ENCODE measurements around the gene LRRIQ4.

LRRIQ4 gene

DNA sequence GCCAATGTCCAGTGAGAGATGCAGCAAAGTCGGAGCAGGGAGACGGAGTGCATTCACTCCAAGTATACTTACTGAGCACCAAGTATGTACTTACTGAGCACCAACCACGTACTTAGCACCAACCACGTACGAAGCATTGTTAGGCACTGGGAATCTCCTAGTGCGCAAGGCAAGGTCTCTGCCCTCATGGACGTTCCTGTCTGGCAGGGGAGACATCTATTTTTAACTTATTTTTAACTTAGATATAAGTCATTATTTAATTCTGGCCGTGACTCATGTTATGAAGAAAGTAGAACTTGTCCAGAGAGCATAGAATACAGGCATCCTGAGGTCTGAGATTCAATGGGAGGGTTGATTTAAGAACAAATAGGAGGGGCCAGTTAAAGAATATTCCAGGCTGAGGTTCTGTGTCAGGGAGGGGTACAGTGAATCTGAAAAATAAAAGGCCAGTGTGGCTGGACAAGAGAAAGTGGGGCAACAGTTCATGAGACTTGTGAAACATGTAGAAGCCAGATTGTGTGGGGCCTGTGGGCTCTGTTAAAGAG is 66.4 kb downstream of the LRRIQ4 start:
- H2AFZ ChIP-seq (ENCODE audit: low read length): no peak overlapping the region
- no peaks in the 10 kb centered on the region for H3F3A ChIP-seq (ENCODE audit: insufficient read depth, low read length)
- H3K4me3 ChIP-seq (ENCODE audit: low read depth, low read length, poor library complexity, severe bottlenecking): no peak overlapping the region
- TF ChIP-seq, protein P1, sequence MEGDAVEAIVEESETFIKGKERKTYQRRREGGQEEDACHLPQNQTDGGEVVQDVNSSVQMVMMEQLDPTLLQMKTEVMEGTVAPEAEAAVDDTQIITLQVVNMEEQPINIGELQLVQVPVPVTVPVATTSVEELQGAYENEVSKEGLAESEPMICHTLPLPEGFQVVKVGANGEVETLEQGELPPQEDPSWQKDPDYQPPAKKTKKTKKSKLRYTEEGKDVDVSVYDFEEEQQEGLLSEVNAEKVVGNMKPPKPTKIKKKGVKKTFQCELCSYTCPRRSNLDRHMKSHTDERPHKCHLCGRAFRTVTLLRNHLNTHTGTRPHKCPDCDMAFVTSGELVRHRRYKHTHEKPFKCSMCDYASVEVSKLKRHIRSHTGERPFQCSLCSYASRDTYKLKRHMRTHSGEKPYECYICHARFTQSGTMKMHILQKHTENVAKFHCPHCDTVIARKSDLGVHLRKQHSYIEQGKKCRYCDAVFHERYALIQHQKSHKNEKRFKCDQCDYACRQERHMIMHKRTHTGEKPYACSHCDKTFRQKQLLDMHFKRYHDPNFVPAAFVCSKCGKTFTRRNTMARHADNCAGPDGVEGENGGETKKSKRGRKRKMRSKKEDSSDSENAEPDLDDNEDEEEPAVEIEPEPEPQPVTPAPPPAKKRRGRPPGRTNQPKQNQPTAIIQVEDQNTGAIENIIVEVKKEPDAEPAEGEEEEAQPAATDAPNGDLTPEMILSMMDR (IDR thresholded peaks at IDR 0.05; ENCODE audit: low read length): no peak
- TF ChIP-seq EZH2 (IDR thresholded peaks at IDR 0.05; ENCODE audit: borderline replicate concordance, low read length): no peak
- no peaks in the 10 kb centered on the region for H3K9me2 ChIP-seq (ENCODE audit: low read depth, low read length)
- H3K79me2 ChIP-seq (ENCODE audit: insufficient read depth, low read length): no peaks in the 10 kb centered on the region
- peaks cover 9% of the 10 kb centered on the region for H3K9me3 ChIP-seq (ENCODE audit: low read length)
- peaks cover 3% of the 10 kb centered on the region; the same call in 1 of the 2 replicates for H3K36me3 ChIP-seq (ENCODE audit: insufficient read depth, low read length)
- H3K4me2 ChIP-seq (ENCODE audit: low read length): no peak overlapping the region
- no peaks in the 10 kb centered on the region for H4K20me1 ChIP-seq (ENCODE audit: insufficient read depth, low read length)
- peaks cover 7% of the 10 kb centered on the region for H3K4me1 ChIP-seq (ENCODE audit: insufficient read depth, low read length, severe bottlenecking)
- no peaks in the 10 kb centered on the region for H3K27me3 ChIP-seq (ENCODE audit: insufficient read depth, low read length)
- H3K9ac ChIP-seq (ENCODE audit: low read length): no peak overlapping the region
- no peak overlapping the region for H3K27ac ChIP-seq (ENCODE audit: low read depth, low read length, poor library complexity, severe bottlenecking)

DNA sequence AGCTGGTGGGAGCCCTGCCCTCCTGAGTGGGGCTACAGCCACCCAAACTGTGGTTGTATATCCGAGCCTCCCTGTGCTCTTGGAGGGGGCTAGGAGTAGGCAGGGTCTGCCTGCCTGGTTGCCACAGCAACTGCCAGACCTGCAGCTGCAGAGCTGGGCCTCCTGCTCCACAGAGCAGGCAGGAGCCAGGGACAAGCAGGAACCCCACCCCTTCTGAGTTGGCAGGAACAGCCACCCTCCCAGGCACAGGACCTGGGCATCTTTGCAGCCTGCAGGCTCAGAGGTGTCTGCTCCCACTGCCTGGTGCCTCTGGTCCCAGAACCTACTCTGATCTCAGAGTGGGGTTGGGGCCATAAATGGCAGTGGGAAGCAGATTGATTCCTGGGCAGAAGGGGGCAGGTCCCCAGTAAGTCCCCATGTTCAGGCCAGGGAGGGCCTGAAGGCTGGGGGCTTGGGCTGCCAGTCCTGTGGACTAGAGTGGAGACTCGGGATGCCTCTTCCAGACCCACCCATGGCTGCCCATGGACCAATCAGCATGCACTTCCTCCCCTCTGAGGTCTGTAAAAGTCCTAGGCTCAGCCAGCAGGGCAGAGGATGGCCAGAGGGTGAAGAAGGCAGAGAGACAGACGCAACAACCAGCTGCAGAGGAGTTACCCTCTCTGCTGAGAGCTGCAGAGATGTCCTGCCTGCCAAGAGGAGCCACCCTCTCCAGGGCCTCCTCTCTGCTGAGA is 67.3 kb downstream of the LRRIQ4 start:
- no peaks in the 10 kb centered on the region for H3F3A ChIP-seq (ENCODE audit: insufficient read depth, low read length)

DNA sequence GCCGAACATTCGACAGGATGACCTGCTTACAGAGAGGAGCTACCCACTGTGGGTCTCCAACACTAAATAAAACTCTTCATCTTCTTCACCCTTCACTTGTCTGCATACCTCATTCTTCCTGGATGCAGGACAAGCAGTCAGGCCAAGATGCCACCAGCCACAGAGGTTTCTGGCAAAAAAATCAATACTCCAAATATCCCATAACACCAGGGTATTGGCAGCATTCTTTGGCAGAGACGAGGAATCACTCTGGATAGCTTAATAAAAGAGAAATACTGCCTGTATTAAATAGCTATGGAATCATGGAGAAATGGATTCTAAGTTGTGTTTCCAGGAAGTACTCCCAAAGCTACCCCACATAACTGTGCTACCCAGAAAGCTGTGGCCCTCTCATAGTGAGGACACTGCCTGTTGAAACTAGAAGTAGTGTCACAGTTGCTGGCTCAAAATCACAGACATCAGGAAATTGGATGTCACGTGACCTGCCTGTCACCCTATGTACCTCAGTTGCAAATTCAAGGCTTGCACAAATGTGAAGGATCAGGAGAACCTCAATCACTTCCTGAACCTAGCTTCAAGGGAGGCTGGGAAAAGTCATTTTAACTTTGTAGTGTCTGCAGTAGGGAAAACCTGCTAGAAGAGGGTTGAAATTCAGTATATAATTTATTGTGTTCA is 68.0 kb downstream of the LRRIQ4 start:
- H4K20me1 ChIP-seq (ENCODE audit: insufficient read depth, low read length): no peaks in the 10 kb centered on the region
- H3K27me3 ChIP-seq (ENCODE audit: insufficient read depth, low read length): no peaks in the 10 kb centered on the region
- no peak overlapping the region for H3K9ac ChIP-seq (ENCODE audit: low read length)
- peaks cover 4% of the 10 kb centered on the region for H3K9me3 ChIP-seq (ENCODE audit: low read length)
- H3K79me2 ChIP-seq (ENCODE audit: insufficient read depth, low read length): no peaks in the 10 kb centered on the region
- H2AFZ ChIP-seq (ENCODE audit: low read length): no peak overlapping the region
- TF ChIP-seq, protein P1 (IDR thresholded peaks at IDR 0.05; ENCODE audit: low read length): no peak
- no peak for TF ChIP-seq EZH2 (IDR thresholded peaks at IDR 0.05; ENCODE audit: borderline replicate concordance, low read length)
- H3F3A ChIP-seq (ENCODE audit: insufficient read depth, low read length): no peaks in the 10 kb centered on the region
- peaks cover 9% of the 10 kb centered on the region for H3K4me1 ChIP-seq (ENCODE audit: insufficient read depth, low read length, severe bottlenecking)
- no peaks in the 10 kb centered on the region for H3K36me3 ChIP-seq (ENCODE audit: insufficient read depth, low read length)
- H3K27ac ChIP-seq (ENCODE audit: low read depth, low read length, poor library complexity, severe bottlenecking): no peak overlapping the region
- no peak overlapping the region for H3K4me3 ChIP-seq (ENCODE audit: low read depth, low read length, poor library complexity, severe bottlenecking)
- no peak overlapping the region for H3K4me2 ChIP-seq (ENCODE audit: low read length)
- no peaks in the 10 kb centered on the region for H3K9me2 ChIP-seq (ENCODE audit: low read depth, low read length)

More for the DNA sequence above, 67.3 kb downstream of the LRRIQ4 start:
- Histone ChIP-seq H3K9ac (ENCODE audit: low read length) (no peak overlapping the region), H3K27ac (ENCODE audit: low read depth, low read length, poor library complexity, severe bottlenecking) (no peak overlapping the region), H3K4me3 (ENCODE audit: low read depth, low read length, poor library complexity, severe bottlenecking) (no peak overlapping the region), H3K9me2 (ENCODE audit: low read depth, low read length) (no peaks in the 10 kb centered on the region), H3K9me3 (ENCODE audit: low read length) (peaks cover 9% of the 10 kb centered on the region), H3K36me3 (ENCODE audit: insufficient read depth, low read length) (peaks cover 3% of the 10 kb centered on the region; the same call in 1 of the 2 replicates), H3K27me3 (ENCODE audit: insufficient read depth, low read length) (no peaks in the 10 kb centered on the region), H3K4me2 (ENCODE audit: low read length) (no peak overlapping the region), H3K4me1 (ENCODE audit: insufficient read depth, low read length, severe bottlenecking) (peaks cover 7% of the 10 kb centered on the region), H2AFZ (ENCODE audit: low read length) (no peak overlapping the region), H3K79me2 (ENCODE audit: insufficient read depth, low read length) (no peaks in the 10 kb centered on the region), H4K20me1 (ENCODE audit: insufficient read depth, low read length) (no peaks in the 10 kb centered on the region)
- TF ChIP-seq EZH2 (IDR thresholded peaks at IDR 0.05; ENCODE audit: borderline replicate concordance, low read length): no peak
- TF ChIP-seq, protein P1 (IDR thresholded peaks at IDR 0.05; ENCODE audit: low read length): no peak

Data from OCI-LY1 (cell line).